ENCODE data around the gene RGS3. TPM values are rescaled to one million over a fixed set of nuclear protein-coding genes. Genes with fewer than 3 reads are reported as not detected.

The RGS3 gene
- total RNA-seq, 1 donor from 2014 or later = 36.7 TPM

GRCh38 chr9:113522419-113522818 is 58.9 kb downstream of the RGS3 start:
- no peak for DNase-seq (ENCODE audit: low read depth, low spot score)
- Mint-ChIP-seq H3K4me1 (peaks cover 50% of the 10 kb centered on the region), H3K4me3 (no peak overlapping the region), H3K36me3 (ENCODE audit: low read depth) (no peaks in the 10 kb centered on the region), H3K27me3 (ENCODE audit: low read depth) (no peaks in the 10 kb centered on the region), H3K9me3 (no peaks in the 10 kb centered on the region), H3K27ac (ENCODE audit: unreplicated experiment) (peak overlapping the region; percentile 35)
- TF ChIP-seq, protein P1, sequence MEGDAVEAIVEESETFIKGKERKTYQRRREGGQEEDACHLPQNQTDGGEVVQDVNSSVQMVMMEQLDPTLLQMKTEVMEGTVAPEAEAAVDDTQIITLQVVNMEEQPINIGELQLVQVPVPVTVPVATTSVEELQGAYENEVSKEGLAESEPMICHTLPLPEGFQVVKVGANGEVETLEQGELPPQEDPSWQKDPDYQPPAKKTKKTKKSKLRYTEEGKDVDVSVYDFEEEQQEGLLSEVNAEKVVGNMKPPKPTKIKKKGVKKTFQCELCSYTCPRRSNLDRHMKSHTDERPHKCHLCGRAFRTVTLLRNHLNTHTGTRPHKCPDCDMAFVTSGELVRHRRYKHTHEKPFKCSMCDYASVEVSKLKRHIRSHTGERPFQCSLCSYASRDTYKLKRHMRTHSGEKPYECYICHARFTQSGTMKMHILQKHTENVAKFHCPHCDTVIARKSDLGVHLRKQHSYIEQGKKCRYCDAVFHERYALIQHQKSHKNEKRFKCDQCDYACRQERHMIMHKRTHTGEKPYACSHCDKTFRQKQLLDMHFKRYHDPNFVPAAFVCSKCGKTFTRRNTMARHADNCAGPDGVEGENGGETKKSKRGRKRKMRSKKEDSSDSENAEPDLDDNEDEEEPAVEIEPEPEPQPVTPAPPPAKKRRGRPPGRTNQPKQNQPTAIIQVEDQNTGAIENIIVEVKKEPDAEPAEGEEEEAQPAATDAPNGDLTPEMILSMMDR (conservative IDR thresholded peaks at IDR 0.05) = no peak

- Mint-ChIP-seq H3K9me3 (no peaks in the 10 kb centered on the region), H3K27ac (ENCODE audit: unreplicated experiment) (no peak overlapping the region), H3K27me3 (ENCODE audit: low read depth) (no peaks in the 10 kb centered on the region), H3K36me3 (ENCODE audit: low read depth) (no peaks in the 10 kb centered on the region), H3K4me1 (peaks cover 47% of the 10 kb centered on the region), H3K4me3 (no peak overlapping the region)
- DNase-seq (ENCODE audit: low read depth, low spot score) = no peak
- TF ChIP-seq, protein P1 (conservative IDR thresholded peaks at IDR 0.05) = no peak
Observed at GRCh38 chr9:113522858-113523257, 59.3 kb downstream of the RGS3 start.

DNA sequence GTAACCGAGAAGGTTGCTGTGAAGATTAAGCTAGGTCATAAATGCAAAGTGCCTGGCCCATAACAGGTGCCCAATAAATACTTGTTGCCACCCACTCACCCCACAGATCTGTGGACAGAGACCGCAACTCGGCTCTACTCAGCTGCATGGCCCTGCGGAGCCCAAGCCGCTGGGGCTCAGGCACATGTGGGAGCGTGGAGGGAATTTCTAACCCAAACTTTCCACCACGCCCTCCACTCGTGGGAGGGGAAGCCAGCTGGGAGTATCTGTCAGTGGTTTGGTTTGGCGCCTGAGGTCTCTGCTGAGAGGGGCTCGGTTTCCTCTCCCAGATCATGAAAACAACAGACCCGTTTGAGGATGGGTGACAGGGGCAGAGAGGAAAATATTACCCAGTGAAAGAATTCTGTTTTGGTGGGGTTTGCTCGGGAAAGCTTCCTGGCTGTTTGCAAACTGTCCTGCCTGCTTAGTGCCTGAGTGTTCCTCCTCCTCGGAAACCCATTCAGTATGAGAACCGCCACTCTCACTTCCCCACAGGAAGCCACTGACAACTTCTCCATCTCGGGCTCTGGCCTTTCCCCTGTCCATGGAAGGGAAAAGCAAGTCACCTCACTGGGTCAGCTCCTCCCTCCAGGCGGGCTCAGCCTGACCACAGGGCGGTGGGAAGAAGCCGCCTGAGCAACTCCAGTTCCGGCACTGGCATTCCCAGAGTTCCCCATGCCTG is 60.1 kb downstream of the RGS3 start:
- Mint-ChIP-seq H3K9me3 (no peaks in the 10 kb centered on the region), H3K36me3 (ENCODE audit: low read depth) (no peaks in the 10 kb centered on the region), H3K4me3 (no peak overlapping the region), H3K27me3 (ENCODE audit: low read depth) (no peaks in the 10 kb centered on the region), H3K27ac (ENCODE audit: unreplicated experiment) (peak overlapping the region; percentile 83), H3K4me1 (peaks cover 39% of the 10 kb centered on the region)
- DNase-seq (ENCODE audit: low read depth, low spot score) = no peak
- TF ChIP-seq, protein P1 (conservative IDR thresholded peaks at IDR 0.05) = no peak

DNA sequence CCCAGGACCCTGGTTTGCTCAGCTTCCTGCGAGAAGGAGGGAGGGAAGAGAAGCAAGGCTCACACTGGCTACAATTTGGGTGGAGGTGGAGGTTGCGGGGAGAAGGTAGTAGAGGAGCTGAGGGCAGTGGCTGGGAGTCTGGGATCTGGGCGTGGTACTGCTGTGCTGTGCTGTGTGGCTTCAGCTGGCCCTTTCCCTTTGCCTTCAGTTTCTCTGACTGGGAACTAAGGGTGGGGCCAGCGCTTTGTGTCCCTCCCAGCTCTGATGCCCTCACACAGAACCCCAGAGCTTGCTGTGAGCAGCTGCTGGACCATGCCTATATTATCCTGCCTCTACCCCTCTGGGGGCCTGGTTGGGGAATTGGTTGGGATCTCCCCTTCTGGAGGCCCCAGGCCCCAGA is 60.9 kb downstream of the RGS3 start:
- H3K4me3 Mint-ChIP-seq = no peak overlapping the region
- H3K27ac Mint-ChIP-seq (ENCODE audit: unreplicated experiment) = peak overlapping the region; percentile 83

GRCh38 chr9:113525205-113525604 is 61.7 kb downstream of the RGS3 start:
- TF ChIP-seq, protein P1 (conservative IDR thresholded peaks at IDR 0.05) = no peak
- no peak for DNase-seq (ENCODE audit: low read depth, low spot score)
- H3K27me3 Mint-ChIP-seq (ENCODE audit: low read depth) = no peaks in the 10 kb centered on the region
- H3K9me3 Mint-ChIP-seq = no peaks in the 10 kb centered on the region
- no peak overlapping the region for H3K4me3 Mint-ChIP-seq
- H3K4me1 Mint-ChIP-seq = peaks cover 38% of the 10 kb centered on the region
- no peak overlapping the region for H3K27ac Mint-ChIP-seq (ENCODE audit: unreplicated experiment)
- H3K36me3 Mint-ChIP-seq (ENCODE audit: low read depth) = no peaks in the 10 kb centered on the region

More for the DNA sequence above, 60.9 kb downstream of the RGS3 start:
- DNase-seq (ENCODE audit: low read depth, low spot score) = no peak
- H3K36me3 Mint-ChIP-seq (ENCODE audit: low read depth) = no peaks in the 10 kb centered on the region
- H3K9me3 Mint-ChIP-seq = no peaks in the 10 kb centered on the region
- no peaks in the 10 kb centered on the region for H3K27me3 Mint-ChIP-seq (ENCODE audit: low read depth)
- TF ChIP-seq, protein P1 (conservative IDR thresholded peaks at IDR 0.05) = no peak
- H3K4me1 Mint-ChIP-seq = peaks cover 33% of the 10 kb centered on the region
